Ishikawa (cell line): Measurements from ENCODE around the gene PRPF6.
A peak's percentile ranks its signal among the peaks of the same experiment; 100 is the strongest.

ENCODE experiments used
- CEBPB ChIP-seq: IDR thresholded peaks from 2 replicates; pipeline ENCODE4 v1.6.1; 2012
- CREB1 ChIP-seq: IDR thresholded peaks from 2 replicates; pipeline ENCODE4 v1.6.1; 2012; ENCODE audit warnings: low read depth
- EGR1 ChIP-seq: IDR thresholded peaks from 2 replicates; pipeline ENCODE4 v1.6.1; 2012
- EP300 ChIP-seq: IDR thresholded peaks from 2 replicates; pipeline ENCODE4 v1.6.1; 2012; ENCODE audit warnings: borderline replicate concordance
- FOXM1 ChIP-seq: IDR thresholded peaks from 2 replicates; pipeline ENCODE4 v1.6.1; 2012; ENCODE audit warnings: low read depth, borderline replicate concordance
- MAX ChIP-seq: IDR thresholded peaks from 2 replicates; pipeline ENCODE4 v1.6.1; 2012
- NFIC ChIP-seq: IDR thresholded peaks from 2 replicates; pipeline ENCODE4 v1.6.1; 2012
- RAD21 ChIP-seq: IDR thresholded peaks from 2 replicates; pipeline ENCODE4 v1.6.1; 2012; ENCODE audit warnings: low read depth
- REST ChIP-seq: IDR thresholded peaks from 2 replicates; pipeline ENCODE4 v1.6.1; 2012; ENCODE audit warnings: low read depth, mild to moderate bottlenecking
- TAF1 ChIP-seq: IDR thresholded peaks from 2 replicates; pipeline ENCODE4 v1.6.1; 2012; ENCODE audit warnings: low read depth, mild to moderate bottlenecking
- TCF12 ChIP-seq: IDR thresholded peaks from 2 replicates; pipeline ENCODE4 v1.6.1; 2012; ENCODE audit warnings: low read depth
- TEAD4 ChIP-seq: IDR thresholded peaks from 2 replicates; pipeline ENCODE4 v1.6.1; 2012
- USF1 ChIP-seq: IDR thresholded peaks from 2 replicates; pipeline ENCODE4 v1.6.1; 2012
- YY1 ChIP-seq: IDR thresholded peaks from 2 replicates; pipeline ENCODE4 v1.6.1; 2012; ENCODE audit warnings: low read depth
- ZBTB7A ChIP-seq: IDR thresholded peaks from 2 replicates; pipeline ENCODE4 v1.6.1; 2012; ENCODE audit warnings: low read depth

The PRPF6 gene

GRCh38 chr20:64062596-64063388, 81.9 kb downstream of the PRPF6 start, which contains the start of gene TCEA2:
Gene TCEA2 (plus strand): TSS chr20:64063198. CDS start chr20:64063313, 115 bp downstream.
- TF ChIP-seq NFIC, result no peak; the same call in 1 of the 2 replicates
- no peak for TF ChIP-seq TEAD4
- TF ChIP-seq CEBPB, result no peak
- TF ChIP-seq EP300, result no peak
- peak; percentile 57; the same call in 1 of the 2 replicates for TF ChIP-seq TAF1
- peak; percentile 69 for TF ChIP-seq YY1
- no peak; the same call in 1 of the 2 replicates for TF ChIP-seq TCF12
- TF ChIP-seq USF1, result peak; percentile 62
- no peak for TF ChIP-seq EGR1
- no peak for TF ChIP-seq REST
- peak; percentile 57; the same call in 1 of the 2 replicates for TF ChIP-seq MAX
- TF ChIP-seq RAD21, result no peak
- TF ChIP-seq CREB1, result no peak; the same call in 1 of the 2 replicates
- no peak for TF ChIP-seq FOXM1
- no peak; the same call in 1 of the 2 replicates for TF ChIP-seq ZBTB7A

- TF ChIP-seq TCF12 (no peak), RAD21 (no peak), FOXM1 (no peak), ZBTB7A (peak; percentile 67), EGR1 (no peak), REST (no peak), CEBPB (no peak)
Observed at GRCh38 chr20:64063389-64064144, 82.6 kb downstream of the PRPF6 start.

GRCh38 chr20:64064145-64064698, 83.3 kb downstream of the PRPF6 start:
- TF ChIP-seq EGR1 (no peak), TAF1 (no peak), CEBPB (no peak), RAD21 (no peak), YY1 (no peak), EP300 (no peak), MAX (no peak), ZBTB7A (0 out of 2 replicates have a peak, but pooled peaks have one; percentile 41)

- TF ChIP-seq TEAD4, result no peak
- TF ChIP-seq EP300, result no peak
- TF ChIP-seq ZBTB7A, result no peak
- no peak for TF ChIP-seq TCF12
- TF ChIP-seq USF1, result no peak
- TF ChIP-seq EGR1, result no peak
- TF ChIP-seq MAX, result no peak
- TF ChIP-seq CEBPB, result no peak
- TF ChIP-seq REST, result no peak
- TF ChIP-seq YY1, result no peak
- TF ChIP-seq TAF1, result no peak
- TF ChIP-seq FOXM1, result no peak
- no peak for TF ChIP-seq RAD21
- no peak for TF ChIP-seq CREB1
Observed at GRCh38 chr20:64065062-64065973, 84.4 kb downstream of the PRPF6 start.
